Mammary epithelial cell (primary cell): Measurements from ENCODE around the gene HOMER2.

Experiments used
- CTCF ChIP-seq, 2 donors: IDR thresholded peaks in 1 of 2; conservative IDR thresholded peaks in 1 of 2; 2 replicates each; pipeline ENCODE4 v1.5.1; 2011 to 2012; ENCODE audit warnings: inconsistent platforms in 2 of 2, low read length in 2 of 2, mild to moderate bottlenecking in 2 of 2, control low read depth in 1 of 2, low read depth in 1 of 2; ENCODE audit not compliant: insufficient read depth in 1 of 2; ENCODE audit errors: extremely low read depth in 1 of 2
- EZH2 ChIP-seq: IDR thresholded peaks from 2 replicates; pipeline ENCODE4 v1.6.1; 2012; ENCODE audit warnings: low read length, inconsistent platforms, borderline replicate concordance

- no peak for TF ChIP-seq CTCF (conservative IDR thresholded peaks at IDR 0.05 in 1 of 2, IDR thresholded peaks at IDR 0.05 in 1 of 2; ENCODE audit: extremely low read depth in 1 of 2, insufficient read depth in 1 of 2, low read depth in 1 of 2, low read length in 2 of 2)
- TF ChIP-seq EZH2: no peak
Measured at GRCh38 chr15:82970078-82970686, 17.7 kb upstream of the HOMER2 start.
